ENCODE measurements around the gene INHBC. TPM values are rescaled to one million over a fixed set of nuclear protein-coding genes. Genes with fewer than 3 reads are reported as not detected.
"Not testable (repeated sequence)": the region's sequence is repeated elsewhere in the genome, so short reads cannot be mapped to it uniquely, and the experiment has no call there.

Gene INHBC
- total RNA-seq, 1 experiment from 2014 or later, result not detected

- DNase-seq (ENCODE audit: low read depth), result no peak
Measured at GRCh38 chr12:57428965-57429364, 5.6 kb upstream of the INHBC start.

DNA sequence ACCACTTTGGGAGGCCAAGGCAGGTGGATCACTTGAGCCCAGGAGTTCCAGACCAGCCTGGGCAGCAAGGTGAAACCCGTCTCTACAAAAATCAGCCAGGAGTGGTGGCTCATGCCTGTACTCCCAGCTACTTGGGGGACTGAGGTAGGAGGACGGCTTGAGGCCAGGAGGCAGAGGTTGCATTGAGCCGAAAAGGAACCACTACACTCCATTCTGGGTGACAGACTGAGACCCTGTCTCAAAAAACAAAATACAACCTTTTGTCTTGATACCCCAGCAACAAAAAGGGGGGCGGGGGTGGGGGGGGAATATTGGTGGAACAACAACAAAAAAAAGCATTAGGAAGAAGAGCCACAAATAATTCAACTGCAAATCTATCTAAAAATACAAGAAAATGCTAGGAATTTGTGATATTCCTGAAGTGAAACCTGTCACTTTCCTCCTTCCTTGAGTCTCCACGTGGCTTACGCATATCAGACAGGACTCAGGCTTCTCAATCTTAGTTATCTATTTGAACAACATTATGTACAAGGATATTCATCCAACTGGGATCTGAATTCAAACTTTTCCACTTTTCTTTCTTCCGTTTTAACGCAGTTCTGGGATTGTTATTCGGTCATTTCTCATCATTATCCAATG is 5.0 kb upstream of the INHBC start:
- DNase-seq (ENCODE audit: low read depth), result no peak

- DNase-seq (ENCODE audit: low read depth), result no peak
Measured at GRCh38 chr12:57430112-57430930, 4.3 kb upstream of the INHBC start.

DNA sequence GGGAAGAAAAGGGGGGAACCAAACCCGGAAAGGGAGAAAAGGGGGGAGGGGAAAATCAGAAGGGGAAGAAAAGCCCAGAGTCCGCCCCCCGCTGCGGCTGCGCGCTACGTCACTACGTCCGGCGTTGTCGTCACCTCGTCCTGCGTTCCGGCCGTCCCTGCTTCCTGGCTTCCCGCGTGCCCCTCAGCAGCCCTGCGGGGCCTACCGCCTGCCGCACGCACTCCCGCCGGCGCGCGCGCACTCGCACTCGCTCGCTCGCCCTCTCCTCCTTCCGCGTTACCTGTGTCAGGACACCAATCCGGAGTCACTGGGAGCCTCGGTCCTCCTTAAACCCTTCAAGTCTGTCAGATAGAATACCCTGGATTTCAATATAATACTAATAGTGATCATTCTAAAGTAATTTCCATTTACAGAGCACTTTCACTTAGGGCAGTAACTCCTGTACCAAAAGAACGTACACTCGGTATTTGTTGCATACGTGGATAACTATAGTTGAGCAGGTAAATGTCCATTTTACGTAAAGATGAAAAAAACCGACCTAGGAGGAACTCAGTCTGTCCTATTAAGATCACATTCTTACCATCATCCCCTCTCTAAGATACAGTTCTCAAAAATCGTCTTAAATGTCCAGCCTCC is 3.5 kb upstream of the INHBC start, which contains the start of gene R3HDM2:
Gene R3HDM2 (minus strand): TSS at position 113 of the 636 bp plus-strand sequence. CDS start 120,615 bp downstream, outside the sequence.
- DNase-seq (ENCODE audit: low read depth), result peak; percentile 98

- DNase-seq (ENCODE audit: low read depth), result no peak
Measured at GRCh38 chr12:57431654-57432188, 2.9 kb upstream of the INHBC start.

DNA sequence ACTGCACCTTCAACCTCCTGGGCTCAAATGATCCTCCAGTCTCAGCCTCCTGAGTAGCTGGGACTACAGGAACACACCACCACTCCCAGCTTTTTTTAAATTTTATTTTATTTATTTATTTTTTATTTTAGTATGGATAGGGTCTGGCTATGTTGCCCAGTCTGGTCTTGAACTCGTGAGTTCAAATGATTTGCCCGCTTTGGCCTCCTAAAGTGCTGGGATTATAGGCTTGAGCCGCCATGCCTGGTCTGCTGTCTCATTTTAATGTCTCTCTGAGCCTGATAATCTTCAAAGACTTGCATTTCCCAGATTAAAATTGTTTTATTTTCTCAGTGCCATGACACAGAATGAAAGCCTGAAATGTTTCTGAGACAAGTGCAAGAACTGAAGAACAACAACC is 1.2 kb upstream of the INHBC start:
- DNase-seq (ENCODE audit: low read depth), result no peak

GRCh38 chr12:57435293-57435692 is 709 bp downstream of the INHBC start:
- no peak for DNase-seq (ENCODE audit: low read depth)

- DNase-seq (ENCODE audit: low read depth), result no peak
Measured at GRCh38 chr12:57438400-57438799, 3.8 kb downstream of the INHBC start.

GRCh38 chr12:57439762-57440266 is 5.2 kb downstream of the INHBC start:
- DNase-seq (ENCODE audit: low read depth), result no peak

- not testable (repeated sequence) for DNase-seq (ENCODE audit: low read depth)
Measured at GRCh38 chr12:57441393-57441792, 6.8 kb downstream of the INHBC start.

GRCh38 chr12:57441846-57442427 is 7.4 kb downstream of the INHBC start:
- DNase-seq (ENCODE audit: low read depth), result no peak

GRCh38 chr12:57444337-57444736 is 9.8 kb downstream of the INHBC start:
- not testable (repeated sequence) for DNase-seq (ENCODE audit: low read depth)

GRCh38 chr12:57444744-57445143 is 10.2 kb downstream of the INHBC start:
- no peak for DNase-seq (ENCODE audit: low read depth)

DNA sequence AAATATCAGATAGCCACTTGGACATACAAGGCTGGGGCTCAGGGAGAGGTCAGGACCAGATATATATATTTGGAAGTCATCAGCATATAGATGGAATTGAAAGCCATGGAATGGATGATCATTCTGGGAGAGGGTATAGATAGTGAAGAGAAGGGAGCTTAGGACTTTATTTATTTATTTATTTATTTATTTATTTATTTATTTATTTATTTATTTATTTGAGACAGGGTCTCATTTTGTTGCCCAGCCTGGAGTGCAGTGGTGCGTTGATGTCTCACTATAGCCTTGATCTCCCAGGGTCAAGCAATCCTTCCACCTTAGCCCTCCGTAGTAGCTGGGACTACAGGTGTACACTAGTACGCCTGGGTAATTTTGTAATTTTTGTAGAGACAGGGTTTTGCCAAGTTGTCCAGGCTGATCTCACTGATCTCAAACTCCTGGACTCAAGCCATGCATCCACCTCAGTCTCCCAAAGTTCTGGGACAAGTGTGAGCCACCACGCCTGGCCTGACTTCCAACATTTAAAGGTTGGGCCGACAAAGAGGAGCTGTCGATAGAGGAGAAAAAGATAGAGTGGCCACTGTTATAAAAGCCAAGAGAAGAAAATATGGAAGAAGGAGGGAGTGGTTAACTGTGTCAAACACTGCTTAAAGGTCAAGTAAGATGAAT is 11.8 kb downstream of the INHBC start:
- no peak for DNase-seq (ENCODE audit: low read depth)

- DNase-seq (ENCODE audit: low read depth), result no peak
Measured at GRCh38 chr12:57448669-57449068, 14.1 kb downstream of the INHBC start.

- DNase-seq (ENCODE audit: low read depth), result no peak
Measured at GRCh38 chr12:57449375-57449774, 14.8 kb downstream of the INHBC start.

DNA sequence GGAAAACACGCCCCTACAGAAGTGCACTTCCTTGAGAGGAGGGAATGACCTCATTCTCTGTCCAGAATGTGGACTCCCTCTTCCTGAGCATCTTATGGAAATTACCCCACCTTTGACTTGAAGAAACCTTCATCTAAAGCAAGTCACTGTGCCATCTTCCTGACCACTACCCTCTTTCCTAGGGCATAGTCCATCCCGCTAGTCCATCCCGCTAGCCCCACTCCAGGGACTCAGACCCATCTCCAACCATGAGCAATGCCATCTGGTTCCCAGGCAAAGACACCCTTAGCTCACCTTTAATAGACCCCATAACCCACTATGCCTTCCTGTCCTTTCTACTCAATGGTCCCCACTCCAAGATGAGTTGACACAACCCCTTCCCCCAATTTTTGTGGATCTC is 15.5 kb downstream of the INHBC start:
- no peak for DNase-seq (ENCODE audit: low read depth)

- DNase-seq (ENCODE audit: low read depth), result no peak
Measured at GRCh38 chr12:57451233-57451778, 16.7 kb downstream of the INHBC start.

DNA sequence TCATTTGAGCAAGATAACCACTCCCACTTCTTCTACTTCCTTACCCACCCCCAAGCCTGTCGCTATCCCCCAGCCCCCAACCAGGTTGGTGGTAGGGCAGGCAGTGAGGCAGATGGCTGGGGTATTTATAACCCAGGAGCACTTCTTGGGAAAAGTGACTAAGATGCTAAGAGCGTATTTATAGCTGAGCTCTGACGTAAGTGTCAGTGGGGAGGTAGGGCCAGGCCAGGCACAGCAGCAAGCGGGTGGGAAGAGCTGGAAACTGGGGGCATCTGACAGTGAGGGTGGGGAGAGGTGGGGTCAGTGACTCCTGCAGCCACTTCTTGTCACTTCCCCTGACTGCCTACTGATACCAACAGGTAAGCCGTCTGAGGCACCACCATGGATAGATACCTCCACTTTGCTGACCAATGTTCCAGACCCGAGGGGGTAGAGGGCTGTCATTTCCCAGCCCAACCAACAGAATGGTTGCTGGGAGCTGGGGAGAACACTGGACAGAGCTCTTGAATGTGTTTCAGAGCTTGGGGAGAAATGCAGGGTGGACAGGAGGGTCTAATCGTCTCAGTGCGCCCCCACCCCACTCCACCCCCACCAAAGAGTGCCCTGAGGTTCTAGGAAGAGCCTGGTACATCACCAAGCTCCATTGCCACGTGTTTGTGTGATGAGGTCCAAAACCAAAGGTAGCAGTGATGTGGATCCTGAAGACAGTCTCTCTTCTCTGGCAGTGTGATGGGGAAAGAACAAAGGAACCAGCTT is 17.8 kb downstream of the INHBC start:
- peak; percentile 50 for DNase-seq (ENCODE audit: low read depth)

DNA sequence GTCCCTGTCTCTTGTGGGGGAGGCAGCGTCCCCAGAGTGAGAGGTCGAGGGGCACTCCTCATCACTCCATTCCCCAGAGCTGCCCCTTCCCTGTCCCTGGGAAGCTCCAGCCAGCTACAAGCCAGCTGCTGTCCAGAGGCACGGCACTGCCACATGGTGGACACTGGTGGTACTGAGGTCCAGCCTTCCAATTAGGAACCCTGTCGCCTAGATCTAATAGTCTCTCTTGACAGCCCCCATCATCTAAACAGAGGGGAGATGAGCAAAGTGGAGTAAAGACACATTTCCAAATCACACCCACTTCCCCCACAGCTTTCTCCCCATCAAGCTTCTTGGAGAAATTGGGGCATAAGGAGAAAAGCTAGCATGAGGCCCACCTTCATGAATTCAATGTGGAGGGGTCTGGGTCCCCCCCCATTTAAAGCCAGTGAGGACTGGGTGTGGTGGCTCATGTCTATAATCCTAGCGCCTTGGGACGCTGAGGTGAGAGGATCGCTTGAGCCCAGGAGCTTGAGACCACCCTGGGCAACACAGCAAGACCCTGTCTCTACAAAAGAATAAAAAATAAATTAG is 18.4 kb downstream of the INHBC start:
- peak; percentile 80 for DNase-seq (ENCODE audit: low read depth)

All from Daoy (cell line).